SK-N-SH (cell line): ENCODE results near the gene CCL24.
"Not testable (repeated sequence)": the region's sequence is repeated elsewhere in the genome, so short reads cannot be mapped to it uniquely, and the experiment has no call there.

Experiments
- MXI1 ChIP-seq: IDR thresholded peaks from 2 replicates; pipeline ENCODE4 v1.6.1; 2012; ENCODE audit warnings: mild to moderate bottlenecking, low read depth, low read length, improper control_type of control experiment
- POLR2AphosphoS5 ChIP-seq: IDR thresholded peaks from 2 replicates; pipeline ENCODE4 v1.6.1; 2012; ENCODE audit warnings: low read depth, low read length
- SMC3 ChIP-seq: IDR thresholded peaks from 2 replicates; pipeline ENCODE4 v1.6.1; 2012; ENCODE audit warnings: low read depth, low read length, improper control_type of control experiment
- TF ChIP-seq, protein P1 (sequence below): fragments of 200-600 bp; sonication (generic); IDR thresholded peaks from 2 replicates; pipeline ENCODE4 v1.6.1; 2017; ENCODE audit warnings: antibody characterized with exemption, mild to moderate bottlenecking, moderate library complexity

DNA sequence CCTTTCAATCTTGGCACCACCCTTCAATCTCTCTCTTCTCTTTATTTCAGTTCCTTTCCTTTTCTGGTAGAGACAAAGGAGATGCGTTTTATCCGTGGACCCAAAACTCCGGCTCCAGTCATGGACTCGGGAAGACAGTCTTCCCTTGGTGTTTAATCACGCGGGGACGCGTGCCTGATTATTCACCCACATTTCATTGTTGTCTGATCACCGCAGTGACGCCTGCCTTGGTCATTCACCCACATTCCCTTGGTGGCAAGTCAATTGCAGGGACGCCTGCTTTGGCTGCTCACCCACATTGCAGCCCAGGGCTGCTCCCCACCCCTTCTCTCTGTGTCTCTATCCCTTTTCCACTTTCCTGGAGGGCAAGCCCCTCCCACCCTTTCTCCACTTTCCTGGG lies 34.1 kb downstream of the CCL24 start:
- not testable (repeated sequence) for TF ChIP-seq MXI1, POLR2AphosphoS5, SMC3
- TF ChIP-seq, protein P1, sequence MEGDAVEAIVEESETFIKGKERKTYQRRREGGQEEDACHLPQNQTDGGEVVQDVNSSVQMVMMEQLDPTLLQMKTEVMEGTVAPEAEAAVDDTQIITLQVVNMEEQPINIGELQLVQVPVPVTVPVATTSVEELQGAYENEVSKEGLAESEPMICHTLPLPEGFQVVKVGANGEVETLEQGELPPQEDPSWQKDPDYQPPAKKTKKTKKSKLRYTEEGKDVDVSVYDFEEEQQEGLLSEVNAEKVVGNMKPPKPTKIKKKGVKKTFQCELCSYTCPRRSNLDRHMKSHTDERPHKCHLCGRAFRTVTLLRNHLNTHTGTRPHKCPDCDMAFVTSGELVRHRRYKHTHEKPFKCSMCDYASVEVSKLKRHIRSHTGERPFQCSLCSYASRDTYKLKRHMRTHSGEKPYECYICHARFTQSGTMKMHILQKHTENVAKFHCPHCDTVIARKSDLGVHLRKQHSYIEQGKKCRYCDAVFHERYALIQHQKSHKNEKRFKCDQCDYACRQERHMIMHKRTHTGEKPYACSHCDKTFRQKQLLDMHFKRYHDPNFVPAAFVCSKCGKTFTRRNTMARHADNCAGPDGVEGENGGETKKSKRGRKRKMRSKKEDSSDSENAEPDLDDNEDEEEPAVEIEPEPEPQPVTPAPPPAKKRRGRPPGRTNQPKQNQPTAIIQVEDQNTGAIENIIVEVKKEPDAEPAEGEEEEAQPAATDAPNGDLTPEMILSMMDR, result not testable (repeated sequence)
